ENCODE data around the gene PATJ. TPM values are rescaled to one million over a fixed set of nuclear protein-coding genes. Genes with fewer than 3 reads are reported as not detected.
"Not testable (repeated sequence)": the region's sequence is repeated elsewhere in the genome, so short reads cannot be mapped to it uniquely, and the experiment has no call there.

The PATJ gene
- total RNA-seq, 1 experiment from 2014 or later: 47.3 TPM

GRCh38 chr1:61962631-61963030, 220.4 kb downstream of the PATJ start:
- Histone ChIP-seq H4K91ac (ENCODE audit: insufficient read length, low read depth, low read length) (no peak overlapping the region), H3K9me3 (ENCODE audit: control insufficient read depth, low read depth, low read length) (no peaks in the 10 kb centered on the region), H4K20me1 (ENCODE audit: control insufficient read depth, insufficient read depth, insufficient read length) (no peaks in the 10 kb centered on the region), H3K14ac (ENCODE audit: insufficient read depth, low read length) (no peak overlapping the region), H3K79me2 (ENCODE audit: insufficient read depth, low read length) (no peaks in the 10 kb centered on the region), H3K79me1 (ENCODE audit: insufficient read depth, low read depth, low read length, poor library complexity, severe bottlenecking) (no peaks in the 10 kb centered on the region), H3K27ac (ENCODE audit: insufficient read length, low read depth, low read length) (no peak overlapping the region), H3K27me3 (ENCODE audit: insufficient read depth, low read length) (no peaks in the 10 kb centered on the region), H3K4ac (ENCODE audit: low read depth, low read length) (no peak overlapping the region), H3K4me1 (ENCODE audit: insufficient read depth, low read length) (peaks cover under 1% of the 10 kb centered on the region; the same call in 1 of the 2 replicates), H3K18ac (ENCODE audit: insufficient read length, low read depth, low read length) (no peak overlapping the region), H4K5ac (ENCODE audit: insufficient read length, low read depth, low read length) (no peak overlapping the region), H3K23me2 (ENCODE audit: insufficient read length, low read depth, low read length, poor library complexity, severe bottlenecking) (no peaks in the 10 kb centered on the region), H2BK5ac (ENCODE audit: insufficient read length, low read length) (no peak overlapping the region), H3K23ac (ENCODE audit: insufficient read length, low read depth, low read length) (no peak overlapping the region), H3K4me2 (ENCODE audit: insufficient read depth, insufficient read length, low read length) (no peak overlapping the region), H3T11ph (ENCODE audit: low read length) (no peak overlapping the region), H4K8ac (replicated peaks; ENCODE audit: insufficient read length, low read depth, low read length) (no peak overlapping the region), H2BK120ac (ENCODE audit: low read depth, low read length, poor library complexity, severe bottlenecking) (no peak overlapping the region), H3K56ac (ENCODE audit: insufficient read length, low read depth, low read length) (no peak overlapping the region), H2AK5ac (ENCODE audit: insufficient read length, low read length) (no peak overlapping the region), H2BK15ac (ENCODE audit: low read depth, low read length) (no peak overlapping the region), H3K9ac (ENCODE audit: extremely low read depth, insufficient read length, low read length) (no peak overlapping the region), H2BK20ac (ENCODE audit: low read depth, low read length, poor library complexity, severe bottlenecking) (no peak overlapping the region), H2BK12ac (ENCODE audit: insufficient read length, low read depth, low read length) (no peak overlapping the region), H2AFZ (ENCODE audit: low read length) (no peak overlapping the region)
- no peak for TF ChIP-seq CTCF (conservative IDR thresholded peaks at IDR 0.05)
- Mint-ChIP-seq H3K4me3 (no peak overlapping the region), H3K4me1 (peaks cover 3 to 7% of the 10 kb centered on the region in 2 experiments), H3K27ac (no peak overlapping the region; a peak in 1 of 7 replicates), H3K9me3 (peaks cover 0 to 4% of the 10 kb centered on the region in 2 experiments; a peak in 1 of 5 replicates), H3K27me3 (ENCODE audit: low read depth) (no peaks in the 10 kb centered on the region), H3K36me3 (ENCODE audit: insufficient read depth in 1 of 3, low read depth in 3 of 3) (peaks cover 0 to 5% (median 2%) of the 10 kb centered on the region in 3 experiments; a peak in 4 of 7 replicates)
- no CpG with 5 or more reads among the region's 3 CpGs for WGBS (ENCODE audit: extremely low coverage, insufficient read length, low lambda C conversion rate)
- DNase-seq: no peak

GRCh38 chr1:61966450-61967225, 224.4 kb downstream of the PATJ start:
- H3K9me3 Mint-ChIP-seq; H4K20me1 ChIP-seq (ENCODE audit: control insufficient read depth, insufficient read depth, insufficient read length); H3K18ac ChIP-seq (ENCODE audit: insufficient read length, low read depth, low read length); H2AK5ac ChIP-seq (ENCODE audit: insufficient read length, low read length); H3K23me2 ChIP-seq (ENCODE audit: insufficient read length, low read depth, low read length, poor library complexity, severe bottlenecking); DNase-seq; H3K4me2 ChIP-seq (ENCODE audit: insufficient read depth, insufficient read length, low read length); H4K91ac ChIP-seq (ENCODE audit: insufficient read length, low read depth, low read length); H3K27ac ChIP-seq (ENCODE audit: insufficient read length, low read depth, low read length); H3K14ac ChIP-seq (ENCODE audit: insufficient read depth, low read length); H3K9ac ChIP-seq (ENCODE audit: extremely low read depth, insufficient read length, low read length); H3K27me3 ChIP-seq (ENCODE audit: insufficient read depth, low read length); H3T11ph ChIP-seq (ENCODE audit: low read length); H3K79me2 ChIP-seq (ENCODE audit: insufficient read depth, low read length); H3K27me3 Mint-ChIP-seq (ENCODE audit: low read depth); H2BK5ac ChIP-seq (ENCODE audit: insufficient read length, low read length); H3K4ac ChIP-seq (ENCODE audit: low read depth, low read length); H3K9me3 ChIP-seq (ENCODE audit: control insufficient read depth, low read depth, low read length); H3K23ac ChIP-seq (ENCODE audit: insufficient read length, low read depth, low read length); H2AFZ ChIP-seq (ENCODE audit: low read length); H2BK20ac ChIP-seq (ENCODE audit: low read depth, low read length, poor library complexity, severe bottlenecking); H3K4me1 ChIP-seq (ENCODE audit: insufficient read depth, low read length); H2BK15ac ChIP-seq (ENCODE audit: low read depth, low read length); H4K8ac ChIP-seq (replicated peaks; ENCODE audit: insufficient read length, low read depth, low read length); H2BK12ac ChIP-seq (ENCODE audit: insufficient read length, low read depth, low read length); H3K79me1 ChIP-seq (ENCODE audit: insufficient read depth, low read depth, low read length, poor library complexity, severe bottlenecking); H3K56ac ChIP-seq (ENCODE audit: insufficient read length, low read depth, low read length); H4K5ac ChIP-seq (ENCODE audit: insufficient read length, low read depth, low read length): not testable (repeated sequence)
- WGBS (ENCODE audit: extremely low coverage, insufficient read length, low lambda C conversion rate): no CpG with 5 or more reads among the region's 9 CpGs
- Mint-ChIP-seq H3K4me1 (peaks cover 3 to 12% of the 10 kb centered on the region in 2 experiments; a peak in 3 of 4 replicates), H3K36me3 (ENCODE audit: insufficient read depth in 1 of 3, low read depth in 3 of 3) (peaks cover 9 to 12% (median 10%) of the 10 kb centered on the region in 3 experiments; a peak in 6 of 7 replicates), H3K4me3 (0 out of 5 replicates have a peak overlapping the region, but pooled peaks of 1 of the 2 experiments have one; percentile 14), H3K27ac (peak overlapping the region; percentile 68 to 93 (median 76))
- H2BK120ac ChIP-seq (ENCODE audit: low read depth, low read length, poor library complexity, severe bottlenecking): peak overlapping the region; percentile 36

All from H9 (cell line).